Gastrocnemius medialis (tissue), 4 donors: ENCODE measurements around the gene SEPTIN14. TPM values are rescaled to one million over a fixed set of nuclear protein-coding genes. Genes with fewer than 3 reads are reported as not detected.

Source experiments
- ATAC-seq, 2 donors: fragments of 150-250 bp; one replicate each; pipeline ENCODE4 v1.9.1; 2016
- DNase-seq, 2 donors: peaks; one replicate each; pipeline ENCODE4 v3.0.0-alpha.2; 2019
- H3K27ac ChIP-seq, 4 donors: fragments of 200-600 bp; sonication (generic); 1 replicate in 1 of 4; 2 replicates in 3 of 4; pipeline ENCODE4 v1.5.1; 2016 to 2018; ENCODE audit warnings: mild to moderate bottlenecking in 2 of 4, moderate library complexity in 1 of 4
- H3K27me3 ChIP-seq, 3 donors: fragments of 200-600 bp; sonication (generic) in 2 of 3; 1 replicate in 1 of 3; 2 replicates in 2 of 3; pipeline versions ENCODE4 v1.5.1 to v1.6.0; 2016 to 2019; ENCODE audit warnings: mild to moderate bottlenecking in 1 of 3, moderate library complexity in 1 of 3
- H3K36me3 ChIP-seq, 2 donors: fragments of 200-600 bp; sonication (generic) in 1 of 2; one replicate each; pipeline ENCODE4 v1.5.1; 2017 to 2018
- H3K4me1 ChIP-seq, 2 donors: fragments of 200-600 bp; sonication (generic) in 1 of 2; one replicate each; pipeline ENCODE4 v1.5.1; 2016 to 2017; ENCODE audit warnings: mild to moderate bottlenecking in 2 of 2
- H3K4me3 ChIP-seq, 4 donors: fragments of 200-600 bp; sonication (generic) in 3 of 4; 1 replicate in 1 of 4; 2 replicates in 3 of 4; pipeline ENCODE4 v1.5.1; 2016 to 2019; ENCODE audit warnings: mild to moderate bottlenecking in 2 of 4
- H3K9me3 ChIP-seq, 3 donors: fragments of 200-600 bp; sonication (generic) in 2 of 3; 1 replicate in 1 of 3; 2 replicates in 2 of 3; pipeline ENCODE4 v1.5.1; 2016 to 2019
- POLR2A ChIP-seq, 2 donors: fragments of 450-650 bp; IDR thresholded peaks; one replicate each; pipeline ENCODE4 v1.6.1; 2017; ENCODE audit warnings: antibody characterized with exemption in 2 of 2, mild to moderate bottlenecking in 2 of 2, moderate library complexity in 2 of 2
- in situ Hi-C, 4 donors: fragments of 200-750 bp; cut with MboI; loops; one replicate each; pipeline versions ENCODE4 v1.15.0 to v1.8.0; 2017; ENCODE audit warnings: low sequenced_read_pairs in 4 of 4
- intact Hi-C: fragments of 100-400 bp; cut with DNase I; formaldehyde crosslinking; loops from one replicate; pipeline ENCODE4 v1.15.1; 2023; ENCODE audit warnings: low total_unique reads
- total RNA-seq, 4 donors: library from RNA; depleted of rRNA; stranded (reverse); fragments of >200 nt; gene quantifications; one replicate each; pipeline versions ENCODE4 v1.1.0 to v1.2.3, GENCODE V29; 2016
- TF ChIP-seq, protein P1 (sequence below), 5 experiments: fragments of 450-650 bp in 3 of 5; fragments of 200-600 bp in 2 of 5; sonication (generic) in 2 of 5; IDR thresholded peaks in 4 of 5; conservative IDR thresholded peaks in 1 of 5; 1 replicate in 4 of 5; 2 replicates in 1 of 5; pipeline ENCODE4 v1.5.1; 2016 to 2019; ENCODE audit warnings: antibody characterized with exemption in 5 of 5, mild to moderate bottlenecking in 3 of 5, moderate library complexity in 3 of 5

The SEPTIN14 gene
- total RNA-seq, 4 donors from 2014 or later: not detected

DNA sequence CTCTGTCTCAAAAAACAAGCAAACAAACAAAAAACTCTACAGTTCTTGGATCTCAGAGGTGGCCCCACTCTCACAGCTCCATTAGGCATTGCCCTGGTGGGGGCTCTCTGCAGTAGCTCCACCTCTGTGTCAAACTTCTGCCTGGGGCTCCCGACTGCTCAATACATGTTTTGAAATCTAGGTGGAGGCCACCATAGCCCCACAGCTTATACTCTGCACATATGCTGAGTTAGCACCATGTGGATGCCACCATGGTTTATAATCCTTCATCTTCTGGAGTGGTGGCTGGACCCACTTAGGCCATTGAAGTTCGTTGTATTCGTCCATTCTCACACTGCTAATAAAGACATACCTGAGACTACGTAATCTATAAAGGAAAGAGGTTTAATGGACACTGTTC is 78.4 kb downstream of the SEPTIN14 start:
- Histone ChIP-seq H3K4me3 (no peak overlapping the region), H3K27ac (no peak overlapping the region), H3K27me3 (no peaks in the 10 kb centered on the region), H3K36me3 (no peaks in the 10 kb centered on the region), H3K4me1 (no peaks in the 10 kb centered on the region), H3K9me3 (no peaks in the 10 kb centered on the region)
- no peak for DNase-seq
- in situ Hi-C loops (no loop called here), intact Hi-C loops (no loop called here)
- TF ChIP-seq, protein P1, sequence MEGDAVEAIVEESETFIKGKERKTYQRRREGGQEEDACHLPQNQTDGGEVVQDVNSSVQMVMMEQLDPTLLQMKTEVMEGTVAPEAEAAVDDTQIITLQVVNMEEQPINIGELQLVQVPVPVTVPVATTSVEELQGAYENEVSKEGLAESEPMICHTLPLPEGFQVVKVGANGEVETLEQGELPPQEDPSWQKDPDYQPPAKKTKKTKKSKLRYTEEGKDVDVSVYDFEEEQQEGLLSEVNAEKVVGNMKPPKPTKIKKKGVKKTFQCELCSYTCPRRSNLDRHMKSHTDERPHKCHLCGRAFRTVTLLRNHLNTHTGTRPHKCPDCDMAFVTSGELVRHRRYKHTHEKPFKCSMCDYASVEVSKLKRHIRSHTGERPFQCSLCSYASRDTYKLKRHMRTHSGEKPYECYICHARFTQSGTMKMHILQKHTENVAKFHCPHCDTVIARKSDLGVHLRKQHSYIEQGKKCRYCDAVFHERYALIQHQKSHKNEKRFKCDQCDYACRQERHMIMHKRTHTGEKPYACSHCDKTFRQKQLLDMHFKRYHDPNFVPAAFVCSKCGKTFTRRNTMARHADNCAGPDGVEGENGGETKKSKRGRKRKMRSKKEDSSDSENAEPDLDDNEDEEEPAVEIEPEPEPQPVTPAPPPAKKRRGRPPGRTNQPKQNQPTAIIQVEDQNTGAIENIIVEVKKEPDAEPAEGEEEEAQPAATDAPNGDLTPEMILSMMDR (IDR thresholded peaks at IDR 0.05 in 4 of 5, conservative IDR thresholded peaks at IDR 0.05 in 1 of 5): no peak
- no peak for TF ChIP-seq POLR2A (IDR thresholded peaks at IDR 0.05)
- no peak for ATAC-seq

DNA sequence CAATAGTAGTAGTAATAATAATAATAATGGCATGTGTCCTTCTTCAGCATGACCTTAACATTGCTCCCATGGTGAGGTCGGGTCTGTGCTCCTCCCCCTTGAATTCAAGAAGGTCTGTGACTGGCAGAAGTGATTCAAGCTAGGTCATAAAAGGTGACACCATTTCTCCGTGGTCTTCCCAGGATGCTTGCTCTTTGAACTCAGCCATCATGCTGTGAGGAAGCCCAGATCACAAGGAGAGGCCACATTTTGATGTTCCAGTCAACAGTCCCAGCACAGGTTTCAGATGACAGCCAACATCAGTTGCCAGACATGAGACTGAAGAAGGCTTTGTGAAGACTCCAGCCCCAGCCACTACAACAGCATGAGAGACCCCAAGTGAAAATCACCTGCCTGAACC is 83.9 kb downstream of the SEPTIN14 start:
- Histone ChIP-seq H3K36me3 (no peaks in the 10 kb centered on the region), H3K9me3 (no peaks in the 10 kb centered on the region), H3K4me3 (no peak overlapping the region), H3K27ac (no peak overlapping the region), H3K27me3 (no peaks in the 10 kb centered on the region), H3K4me1 (no peaks in the 10 kb centered on the region)
- intact Hi-C loops (no loop called here), in situ Hi-C loops (no loop called here)
- DNase-seq (no peak), ATAC-seq (no peak)
- no peak for TF ChIP-seq POLR2A (IDR thresholded peaks at IDR 0.05)
- TF ChIP-seq, protein P1 (IDR thresholded peaks at IDR 0.05 in 4 of 5, conservative IDR thresholded peaks at IDR 0.05 in 1 of 5): no peak

DNA sequence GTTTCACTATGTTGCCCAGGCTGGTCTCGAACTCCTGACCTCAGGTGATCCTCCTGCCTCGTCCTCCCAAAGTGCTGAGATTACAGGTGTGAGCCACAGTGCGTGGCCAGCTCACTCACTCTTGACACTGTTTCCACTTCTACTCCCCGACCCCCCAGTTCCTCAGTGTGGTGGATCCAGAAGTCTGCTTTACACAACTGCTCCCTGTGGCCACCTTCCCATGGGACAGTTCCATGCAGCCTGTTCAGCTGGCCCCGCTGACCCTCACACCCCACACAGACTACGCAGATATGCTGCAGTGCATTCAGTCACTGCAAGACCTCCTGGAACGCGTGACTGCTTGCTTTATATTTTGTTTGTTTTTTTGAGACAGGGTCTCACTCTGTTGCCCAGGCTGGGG is 86.4 kb downstream of the SEPTIN14 start:
- no peaks in the 10 kb centered on the region for H3K36me3 ChIP-seq
- in situ Hi-C loops (no loop called here), intact Hi-C loops (no loop called here)
- no peak overlapping the region for H3K27ac ChIP-seq
- H3K9me3 ChIP-seq: no peaks in the 10 kb centered on the region
- no peak overlapping the region for H3K4me3 ChIP-seq
- no peaks in the 10 kb centered on the region for H3K4me1 ChIP-seq
- DNase-seq (no peak), ATAC-seq (no peak)
- TF ChIP-seq, protein P1 (IDR thresholded peaks at IDR 0.05 in 4 of 5, conservative IDR thresholded peaks at IDR 0.05 in 1 of 5): no peak
- no peak for TF ChIP-seq POLR2A (IDR thresholded peaks at IDR 0.05)
- H3K27me3 ChIP-seq: no peaks in the 10 kb centered on the region

DNA sequence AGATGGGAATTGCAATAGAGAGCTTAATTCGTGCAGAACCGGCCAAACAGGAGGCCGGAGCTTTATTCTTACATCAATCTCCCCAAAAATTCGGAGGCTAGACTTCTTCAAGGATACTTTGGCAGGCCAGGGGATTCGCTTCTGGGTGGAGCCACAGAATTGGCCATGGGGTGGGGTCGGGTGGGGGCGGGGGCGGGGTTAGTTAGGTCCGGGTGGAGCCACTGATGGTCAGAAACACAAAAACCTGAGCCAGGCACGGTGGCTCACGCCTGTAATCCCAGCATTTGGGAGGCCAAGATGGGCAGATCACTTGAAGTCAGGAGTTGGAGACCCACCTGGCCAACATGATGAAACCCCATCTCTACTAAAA is 87.5 kb downstream of the SEPTIN14 start:
- TF ChIP-seq, protein P1 (IDR thresholded peaks at IDR 0.05 in 4 of 5, conservative IDR thresholded peaks at IDR 0.05 in 1 of 5): no peak
- no peak for TF ChIP-seq POLR2A (IDR thresholded peaks at IDR 0.05)
- H3K9me3 ChIP-seq: no peaks in the 10 kb centered on the region
- intact Hi-C loops (no loop called here), in situ Hi-C loops (no loop called here)
- ATAC-seq (no peak), DNase-seq (no peak)
- H3K27me3 ChIP-seq: no peaks in the 10 kb centered on the region
- H3K27ac ChIP-seq: no peak overlapping the region
- H3K36me3 ChIP-seq: no peaks in the 10 kb centered on the region
- H3K4me3 ChIP-seq: no peak overlapping the region
- no peaks in the 10 kb centered on the region for H3K4me1 ChIP-seq

DNA sequence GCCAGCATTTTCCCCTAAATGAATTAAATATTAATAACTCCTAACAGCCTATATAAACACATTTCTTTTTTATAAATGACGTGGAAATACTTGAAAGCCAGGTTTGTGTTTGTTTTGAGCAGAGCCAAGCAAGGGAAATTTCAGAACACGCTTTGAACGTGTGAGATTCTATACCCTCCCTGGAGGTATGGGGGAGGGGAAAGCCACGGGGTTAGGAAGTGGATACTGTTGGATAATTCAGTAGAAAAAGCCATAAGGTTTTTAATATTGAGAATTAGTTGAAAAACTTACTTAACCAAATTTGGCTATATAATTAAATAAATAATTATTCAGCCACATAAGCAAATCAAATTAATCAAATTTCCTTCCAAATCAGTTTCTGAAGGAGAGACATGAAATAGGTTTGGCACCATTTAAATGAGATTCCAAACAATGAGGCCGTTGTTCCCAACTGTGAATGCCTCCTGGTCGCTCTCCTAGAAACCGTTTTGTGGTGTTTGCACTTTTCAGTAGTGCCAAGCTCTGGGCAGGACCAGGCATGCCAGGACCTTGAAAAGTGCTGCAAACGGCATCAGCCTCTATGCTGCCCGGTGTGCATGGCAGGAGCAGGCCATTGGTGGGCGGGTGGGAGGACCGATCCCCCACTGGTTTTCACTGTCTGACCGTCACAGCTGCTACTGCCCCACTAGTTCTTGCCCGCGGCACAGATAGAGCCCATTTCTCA is 88.1 kb downstream of the SEPTIN14 start:
- Histone ChIP-seq H3K9me3 (no peaks in the 10 kb centered on the region), H3K36me3 (no peaks in the 10 kb centered on the region), H3K4me1 (no peaks in the 10 kb centered on the region), H3K27ac (no peak overlapping the region), H3K4me3 (no peak overlapping the region), H3K27me3 (no peaks in the 10 kb centered on the region)
- in situ Hi-C loops: no loop called here
- TF ChIP-seq, protein P1 (IDR thresholded peaks at IDR 0.05 in 4 of 5, conservative IDR thresholded peaks at IDR 0.05 in 1 of 5): no peak
- no peak for TF ChIP-seq POLR2A (IDR thresholded peaks at IDR 0.05)
- no peak for DNase-seq
- intact Hi-C loops: no loop called here
- no peak for ATAC-seq
